ENCODE results near the gene TTF2. TPM values are rescaled to one million over a fixed set of nuclear protein-coding genes. Genes with fewer than 3 reads are reported as not detected.

Gene TTF2
- total RNA-seq, 4 donors from 2014 or later: 11.1 to 17.0 (median 14.2) TPM

DNA sequence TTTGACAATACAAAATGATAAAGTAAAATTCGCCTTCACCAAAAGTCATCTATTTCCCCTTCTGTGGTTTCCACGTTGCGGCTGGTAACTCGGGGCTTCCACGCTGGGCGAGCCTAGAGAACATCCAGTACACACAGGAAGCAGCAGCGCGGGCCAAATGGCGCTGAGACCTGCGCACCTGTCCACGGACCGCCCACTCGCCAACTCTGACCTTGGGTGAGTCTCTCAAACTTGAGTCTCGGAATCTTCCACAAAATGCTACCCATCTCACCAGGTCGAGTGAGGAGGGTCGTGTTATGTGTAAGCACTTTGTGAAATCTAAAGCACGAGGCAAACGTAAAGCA is 820 bp upstream of the TTF2 start:
- no peak for TF ChIP-seq CTCF (IDR thresholded peaks at IDR 0.05; ENCODE audit: low read depth)

DNA sequence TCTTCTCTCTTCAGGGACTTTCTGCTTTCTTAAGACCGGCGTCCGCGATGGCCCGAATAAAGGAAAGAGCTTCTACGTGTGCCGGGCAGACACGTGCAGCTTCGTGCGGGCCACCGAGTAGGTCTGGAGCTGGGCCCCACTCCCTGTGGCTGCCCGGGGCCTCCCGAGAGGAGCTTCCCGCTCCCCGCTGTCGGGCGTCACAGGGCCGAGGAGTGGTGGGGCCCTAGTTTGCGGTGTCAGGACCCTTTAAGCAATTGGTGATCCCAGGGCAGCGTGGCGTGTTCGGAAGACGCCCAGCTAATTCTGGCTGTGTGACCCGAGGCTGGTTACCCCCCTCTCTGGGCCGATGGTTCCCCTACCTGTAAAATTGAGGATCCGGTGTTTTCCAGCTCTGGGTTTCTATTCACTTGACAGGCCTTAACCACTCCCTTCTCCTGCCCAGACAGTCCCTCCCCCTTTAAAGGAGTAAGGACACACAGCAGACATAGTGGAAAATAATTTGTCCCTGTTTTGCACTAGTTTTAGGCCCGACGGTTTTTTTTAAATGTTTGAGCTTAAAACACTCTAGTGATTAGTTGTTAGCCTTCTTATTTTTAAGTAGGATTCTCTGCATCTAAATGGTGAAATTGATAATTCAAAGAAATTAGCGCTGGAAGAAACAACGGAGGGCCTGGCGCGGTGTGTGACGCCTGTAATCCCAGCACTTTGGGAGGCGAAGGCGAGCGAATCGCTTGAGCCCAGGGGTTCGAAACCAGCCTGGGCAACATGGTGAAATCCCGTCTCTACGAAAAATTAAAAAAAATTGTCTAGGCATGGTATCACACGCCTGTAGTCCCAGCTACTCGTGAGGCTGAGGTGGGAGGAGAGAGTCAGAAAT is 553 bp downstream of the TTF2 start:
- TF ChIP-seq CTCF (IDR thresholded peaks at IDR 0.05; ENCODE audit: low read depth): no peak

- no peak for TF ChIP-seq CTCF (IDR thresholded peaks at IDR 0.05; ENCODE audit: low read depth)
Observed at GRCh38 chr1:117061986-117062415, 1.9 kb downstream of the TTF2 start.

DNA sequence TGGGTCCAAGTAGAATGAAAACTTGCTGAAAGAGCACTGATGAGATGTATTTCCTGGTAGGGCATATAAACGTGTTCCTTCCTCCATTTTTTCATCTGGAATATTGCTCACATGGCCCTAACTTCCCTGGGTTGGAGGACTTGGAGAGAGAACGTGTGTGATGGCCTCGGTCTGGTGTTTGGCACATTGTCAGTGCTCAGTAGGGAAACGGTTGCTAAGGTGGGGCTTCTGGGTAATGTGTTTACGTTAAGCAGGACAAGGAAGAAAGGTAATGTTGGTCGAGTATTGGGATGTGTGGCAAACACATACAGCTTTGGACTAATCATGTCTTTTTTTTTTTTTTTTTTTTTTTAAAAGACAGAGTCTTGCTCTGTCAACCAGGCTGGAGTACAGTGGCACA is 6.2 kb downstream of the TTF2 start:
- TF ChIP-seq CTCF (IDR thresholded peaks at IDR 0.05; ENCODE audit: low read depth): no peak

DNA sequence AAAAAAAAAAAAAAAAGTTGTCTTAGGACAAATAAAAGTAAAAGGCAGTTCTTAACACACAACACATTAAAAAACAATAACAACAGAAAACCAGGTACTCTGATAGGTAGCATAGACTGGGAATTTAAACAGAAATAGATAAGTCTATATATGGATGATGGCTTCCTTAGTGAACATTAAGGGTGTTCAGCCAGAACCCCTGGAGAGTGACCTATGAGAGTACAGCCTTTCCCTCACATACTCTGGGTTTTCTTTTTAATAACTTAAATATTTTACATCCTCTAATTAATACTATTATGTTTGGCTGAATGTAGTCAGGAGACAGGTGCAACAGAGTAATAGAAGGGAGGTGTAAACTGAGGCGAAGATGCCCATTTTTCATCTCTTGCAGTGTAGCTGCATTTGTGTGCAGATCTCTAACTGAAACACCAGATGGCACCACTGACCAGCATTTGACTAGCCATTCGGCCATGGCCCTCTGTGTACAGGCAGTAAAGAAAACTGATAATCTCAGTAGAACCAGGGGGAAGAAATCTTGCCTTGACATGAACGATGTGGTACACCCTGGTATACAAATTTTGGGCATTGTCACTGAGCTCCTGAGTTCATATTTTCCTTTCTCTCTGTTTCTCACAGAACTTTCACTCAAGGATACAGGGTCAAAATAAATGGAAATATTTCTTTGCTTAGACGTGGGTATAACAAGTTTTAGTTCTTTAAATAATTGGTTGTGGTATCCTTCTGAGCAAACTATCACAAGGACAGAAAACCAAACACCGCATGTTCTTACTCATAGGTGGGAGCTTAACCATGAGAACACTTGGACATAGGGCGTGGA is 7.6 kb downstream of the TTF2 start:
- TF ChIP-seq CTCF (IDR thresholded peaks at IDR 0.05; ENCODE audit: low read depth): no peak

- no peak for TF ChIP-seq CTCF (IDR thresholded peaks at IDR 0.05; ENCODE audit: low read depth)
Observed at GRCh38 chr1:117068580-117068979, 8.5 kb downstream of the TTF2 start.

- TF ChIP-seq CTCF (IDR thresholded peaks at IDR 0.05; ENCODE audit: low read depth): no peak
Observed at GRCh38 chr1:117069220-117069844, 9.2 kb downstream of the TTF2 start.

All from subcutaneous adipose tissue (tissue), 4 donors.